GM13976 (cell line): ENCODE data around the gene QRFP.

Source experiments
- DNase-seq: peaks from one replicate; pipeline ENCODE4 v3.0.0; 2012; ENCODE audit warnings: low spot score
- in situ Hi-C: fragments of 300-500 bp; cut with MboI; formaldehyde crosslinking; loops from one replicate; pipeline ENCODE4 v1.12.0; 2022; ENCODE audit warnings: low sequenced_read_pairs, mixed read lengths, inconsistent platforms; ENCODE audit not compliant: unreplicated experiment
- TF ChIP-seq, protein P1 (sequence below): IDR thresholded peaks from 2 replicates; pipeline ENCODE4 v1.5.1; 2012; ENCODE audit warnings: borderline replicate concordance, mild to moderate bottlenecking; ENCODE audit not compliant: insufficient read depth; ENCODE audit errors: extremely low read depth, missing control alignments, control extremely low read depth

Gene QRFP

DNA sequence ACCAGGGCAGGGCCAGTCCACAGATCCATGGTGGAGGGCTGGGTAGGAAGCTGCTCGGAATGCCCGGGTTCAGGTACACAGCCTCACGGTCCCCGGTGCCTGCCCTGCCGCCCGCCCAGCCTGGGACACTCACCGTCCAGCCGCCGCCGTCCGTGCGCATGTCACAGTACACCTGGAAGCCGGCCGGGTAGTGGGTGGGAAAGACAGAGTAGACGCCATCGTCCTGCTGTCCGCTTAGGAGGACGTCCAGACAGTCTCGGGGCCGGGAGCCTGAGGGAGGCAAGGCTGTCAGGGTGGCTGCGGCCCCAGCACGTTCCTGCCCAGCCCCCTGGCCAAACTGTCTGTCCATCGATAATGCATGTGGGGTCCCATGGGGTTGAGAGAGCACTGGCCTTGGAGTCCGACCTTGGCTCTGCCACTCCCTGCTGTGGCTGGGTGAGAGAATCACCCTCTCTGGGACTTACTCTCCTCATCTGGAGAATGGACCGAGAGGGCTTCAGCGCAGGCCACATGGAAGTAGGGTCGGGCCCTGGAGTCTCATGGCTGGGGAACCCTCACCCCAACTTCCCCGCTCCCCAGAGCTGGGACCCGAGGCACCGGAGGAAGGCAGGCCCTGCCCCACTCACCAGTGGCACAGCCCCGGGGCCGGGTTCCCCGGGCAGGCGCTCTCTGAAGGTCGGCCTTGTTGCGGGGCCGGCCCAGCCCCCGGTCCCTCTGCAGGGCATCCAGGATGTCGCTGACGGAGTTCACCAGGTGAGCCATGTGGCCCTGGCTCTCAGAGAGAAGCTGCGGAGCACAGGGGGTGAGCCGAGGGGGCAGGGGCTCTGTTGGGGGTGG, 27.2 kb upstream of the QRFP start:
- no peak for DNase-seq
- in situ Hi-C loops, result no loop called here

DNA sequence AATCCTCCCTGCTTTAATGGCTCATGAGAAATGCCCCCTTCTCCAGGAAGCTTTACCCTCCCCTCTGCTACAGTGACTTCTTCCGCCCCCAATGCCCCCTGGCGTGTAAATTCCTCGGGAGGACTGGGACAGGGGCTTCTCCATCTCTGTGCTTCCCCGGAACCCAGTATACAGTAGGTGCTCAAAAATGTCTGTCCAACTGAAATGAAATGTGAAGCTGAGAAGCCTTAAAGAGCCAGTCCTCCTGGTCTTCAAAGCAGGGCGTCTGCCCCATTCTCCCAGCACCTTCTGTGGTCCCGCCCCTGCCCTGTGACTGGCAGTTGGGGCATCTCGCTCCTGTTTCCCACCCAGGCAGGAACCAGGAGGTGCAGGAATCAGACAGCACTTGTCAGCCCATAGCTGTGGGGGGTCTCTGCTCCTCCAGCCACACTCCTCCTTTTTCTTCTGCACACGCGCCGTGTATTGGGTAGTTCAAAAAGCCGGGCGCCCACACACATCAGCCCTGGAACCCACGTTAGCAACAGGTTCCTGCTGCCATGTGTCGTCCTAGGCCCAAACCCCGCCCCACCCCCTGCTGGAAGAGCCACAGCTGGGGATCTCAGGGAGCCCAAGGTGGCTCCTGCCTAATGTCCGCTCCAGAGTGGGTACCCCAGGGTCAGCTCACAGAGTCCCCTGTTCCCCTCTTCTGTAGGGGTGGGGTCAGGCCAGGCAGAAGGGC, 26.4 kb upstream of the QRFP start:
- no peak for DNase-seq
- in situ Hi-C loops, result no loop called here
- TF ChIP-seq, protein P1, sequence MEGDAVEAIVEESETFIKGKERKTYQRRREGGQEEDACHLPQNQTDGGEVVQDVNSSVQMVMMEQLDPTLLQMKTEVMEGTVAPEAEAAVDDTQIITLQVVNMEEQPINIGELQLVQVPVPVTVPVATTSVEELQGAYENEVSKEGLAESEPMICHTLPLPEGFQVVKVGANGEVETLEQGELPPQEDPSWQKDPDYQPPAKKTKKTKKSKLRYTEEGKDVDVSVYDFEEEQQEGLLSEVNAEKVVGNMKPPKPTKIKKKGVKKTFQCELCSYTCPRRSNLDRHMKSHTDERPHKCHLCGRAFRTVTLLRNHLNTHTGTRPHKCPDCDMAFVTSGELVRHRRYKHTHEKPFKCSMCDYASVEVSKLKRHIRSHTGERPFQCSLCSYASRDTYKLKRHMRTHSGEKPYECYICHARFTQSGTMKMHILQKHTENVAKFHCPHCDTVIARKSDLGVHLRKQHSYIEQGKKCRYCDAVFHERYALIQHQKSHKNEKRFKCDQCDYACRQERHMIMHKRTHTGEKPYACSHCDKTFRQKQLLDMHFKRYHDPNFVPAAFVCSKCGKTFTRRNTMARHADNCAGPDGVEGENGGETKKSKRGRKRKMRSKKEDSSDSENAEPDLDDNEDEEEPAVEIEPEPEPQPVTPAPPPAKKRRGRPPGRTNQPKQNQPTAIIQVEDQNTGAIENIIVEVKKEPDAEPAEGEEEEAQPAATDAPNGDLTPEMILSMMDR, result no peak

More for the DNA sequence above, 27.2 kb upstream of the QRFP start:
- TF ChIP-seq, protein P1, result no peak

DNA sequence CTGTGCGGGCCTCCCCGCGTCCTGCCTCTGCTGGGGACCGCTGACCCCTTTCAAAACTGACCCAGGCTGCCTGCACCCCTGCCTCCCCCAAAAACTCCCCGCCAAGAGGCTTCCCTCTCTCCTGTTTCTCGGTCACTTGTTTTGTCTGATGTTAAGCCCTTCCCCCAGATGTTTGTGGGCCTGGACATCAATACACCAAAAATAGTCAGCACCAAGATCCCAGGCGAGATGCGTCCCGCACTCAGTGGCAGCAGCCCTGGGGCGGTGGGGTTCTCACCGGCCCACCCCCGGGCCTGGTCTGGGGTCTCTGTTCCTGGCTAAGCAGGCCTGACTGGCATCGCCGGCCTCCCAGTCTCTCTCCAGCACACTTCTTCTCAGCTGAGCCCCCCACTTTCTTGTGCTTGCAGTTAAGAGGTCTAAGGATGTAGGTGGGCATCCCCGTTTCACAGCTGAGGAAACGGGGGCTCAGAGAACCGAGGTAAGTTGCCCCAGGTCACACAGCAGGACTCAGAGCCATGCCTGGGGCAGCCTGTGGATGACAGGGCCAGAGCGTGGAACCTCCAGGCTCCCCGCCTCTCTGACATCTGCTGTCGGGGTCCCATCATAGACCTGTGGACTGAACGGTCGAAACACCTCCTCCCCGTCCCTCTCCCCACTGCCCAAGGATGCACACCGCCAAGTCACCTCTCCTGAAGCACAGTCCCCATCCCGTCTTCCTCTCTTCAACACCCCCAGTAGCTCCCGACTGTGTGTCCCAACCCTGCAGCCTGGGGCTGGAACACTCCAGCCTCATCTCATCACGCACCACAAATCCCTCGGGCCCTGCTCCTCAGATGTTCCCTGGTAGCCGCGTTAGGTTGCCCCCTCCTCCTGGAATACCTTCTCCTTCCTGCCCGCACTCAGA, 25.6 kb upstream of the QRFP start:
- TF ChIP-seq, protein P1, result no peak
- DNase-seq, result no peak
- in situ Hi-C loops, result no loop called here

DNA sequence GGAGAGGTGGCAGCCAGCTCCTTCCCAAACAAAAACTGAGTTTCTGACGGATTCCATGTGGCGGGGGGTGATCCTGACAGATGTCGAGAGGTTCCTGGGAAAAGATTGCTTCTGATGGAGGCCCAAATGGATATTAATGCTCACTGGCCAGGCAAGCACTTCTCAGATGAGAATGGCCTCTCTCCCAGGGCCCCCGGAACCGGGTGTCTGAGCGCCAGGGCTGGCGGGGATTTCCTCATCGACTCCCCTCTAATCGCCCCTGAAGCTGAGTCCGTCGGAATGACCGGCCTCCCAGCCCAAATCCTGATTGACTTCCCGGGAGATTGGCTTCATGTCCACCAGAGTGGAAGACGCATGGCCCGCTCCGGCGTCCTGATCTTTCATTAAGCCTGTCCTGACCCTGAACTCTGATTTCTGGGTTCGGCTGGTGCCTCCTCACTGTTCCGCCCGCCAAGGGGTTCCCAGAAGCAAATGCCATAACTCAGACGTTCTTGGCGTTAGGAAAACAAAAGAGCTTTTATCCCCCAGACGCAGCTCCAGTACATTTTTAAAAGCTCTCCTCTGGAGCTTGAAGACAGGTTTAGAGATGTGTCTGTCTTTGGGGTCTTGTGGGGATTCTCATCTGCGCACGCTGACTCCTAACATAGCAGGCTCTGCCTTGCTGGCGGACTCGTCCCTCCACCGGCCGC, 24.8 kb upstream of the QRFP start:
- TF ChIP-seq, protein P1, result no peak
- in situ Hi-C loops, result no loop called here
- no peak for DNase-seq

DNA sequence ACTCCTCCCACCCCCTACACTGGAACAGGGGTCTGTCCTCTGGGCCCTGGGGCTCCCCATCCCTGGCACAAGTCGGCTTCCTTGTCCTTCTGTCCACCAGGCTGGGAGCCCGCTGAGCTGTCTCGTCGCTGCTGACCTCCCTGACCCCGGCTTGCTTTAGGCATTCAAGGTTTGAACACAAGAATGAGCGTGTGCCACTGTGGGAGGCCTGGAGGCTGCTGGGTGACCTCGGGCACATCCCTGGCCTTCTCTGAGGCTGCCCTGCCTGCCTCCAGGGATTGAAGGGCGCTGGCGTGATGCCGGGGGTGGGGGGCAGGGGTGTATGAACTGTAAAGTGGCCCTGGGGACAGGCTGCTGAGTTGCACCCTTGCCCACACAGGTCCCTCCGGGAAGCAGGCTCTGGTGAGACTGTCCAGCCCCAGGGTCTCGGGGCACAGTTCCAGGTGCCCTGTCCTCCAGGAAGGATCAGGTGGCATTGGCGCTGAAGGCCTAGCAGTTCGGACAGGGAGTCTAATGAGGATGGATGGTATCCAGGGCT, 24.2 kb upstream of the QRFP start:
- no peak for DNase-seq
- TF ChIP-seq, protein P1, result no peak
- in situ Hi-C loops, result no loop called here
